SK-N-MC (cell line): Measurements from ENCODE around the gene SOX5.

ENCODE experiments used
- DNase-seq: peaks from one replicate; pipeline ENCODE4 v3.0.0-alpha.2; 2011; ENCODE audit warnings: low read depth, low spot score
- H3K27ac ChIP-seq: fragments of 200-600 bp; sonication (generic); 2 replicates; pipeline ENCODE4 v1.5.1; 2016; ENCODE audit warnings: mixed run types
- H3K36me3 ChIP-seq: fragments of 200-600 bp; sonication (generic); 2 replicates; pipeline ENCODE4 v1.6.1; 2017; ENCODE audit warnings: antibody characterized with exemption, low read length, mixed read lengths; ENCODE audit not compliant: insufficient read depth
- H3K4me3 ChIP-seq: fragments of 200-600 bp; sonication (generic); 2 replicates; pipeline ENCODE4 v1.5.1; 2016
- H3K9ac ChIP-seq: fragments of 200-600 bp; sonication (generic); 2 replicates; pipeline ENCODE4 v1.8.0; 2017; ENCODE audit warnings: mixed run types, mixed read lengths; ENCODE audit not compliant: insufficient read length
- H3K9me3 ChIP-seq: fragments of 200-600 bp; sonication (generic); 2 replicates; pipeline ENCODE4 v1.6.1; 2017; ENCODE audit warnings: low read depth, mild to moderate bottlenecking, antibody characterized with exemption, low read length, moderate library complexity, mixed read lengths
- EZH2 ChIP-seq: fragments of 200-600 bp; sonication (generic); IDR thresholded peaks from one replicate; pipeline ENCODE4 v1.6.1; 2017; ENCODE audit warnings: antibody characterized with exemption
- FOXP2 ChIP-seq: optimal IDR thresholded peaks from 2 replicates; pipeline ENCODE3; 2011; ENCODE audit warnings: mild to moderate bottlenecking, moderate library complexity; ENCODE audit not compliant: insufficient read depth; ENCODE audit errors: extremely low read length, control extremely low read depth
- POLR2AphosphoS5 ChIP-seq: IDR thresholded peaks from 2 replicates; pipeline ENCODE4 v1.6.1; 2012; ENCODE audit warnings: mild to moderate bottlenecking, low read depth, low read length, borderline replicate concordance

The SOX5 gene

DNA sequence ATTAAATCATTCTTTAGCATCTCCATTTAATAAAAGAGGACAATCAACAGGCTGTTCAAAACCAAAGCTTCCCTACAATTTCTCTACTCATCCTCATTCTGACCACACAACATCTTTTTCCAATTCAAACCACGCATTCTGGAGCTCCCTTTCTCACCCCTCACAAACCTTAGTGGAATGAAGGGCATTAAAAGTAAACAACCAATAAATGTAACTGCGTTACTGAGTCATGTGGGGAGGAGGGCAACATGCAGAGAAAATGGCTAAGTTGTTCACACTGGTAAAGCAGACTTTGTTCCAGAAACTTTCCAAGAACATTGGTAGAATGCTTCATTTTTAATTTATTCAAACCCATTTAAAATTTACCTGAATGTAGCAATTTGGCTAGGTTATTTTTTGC lies 19.6 kb downstream of the SOX5 start:
- no peaks in the 10 kb centered on the region for H3K9me3 ChIP-seq
- no peaks in the 10 kb centered on the region for H3K36me3 ChIP-seq
- H3K4me3 ChIP-seq, result no peak overlapping the region
- TF ChIP-seq EZH2 (no peak), FOXP2 (no peak), POLR2AphosphoS5 (no peak)
- no peak for DNase-seq
- H3K27ac ChIP-seq, result no peak overlapping the region
- no peak overlapping the region for H3K9ac ChIP-seq

DNA sequence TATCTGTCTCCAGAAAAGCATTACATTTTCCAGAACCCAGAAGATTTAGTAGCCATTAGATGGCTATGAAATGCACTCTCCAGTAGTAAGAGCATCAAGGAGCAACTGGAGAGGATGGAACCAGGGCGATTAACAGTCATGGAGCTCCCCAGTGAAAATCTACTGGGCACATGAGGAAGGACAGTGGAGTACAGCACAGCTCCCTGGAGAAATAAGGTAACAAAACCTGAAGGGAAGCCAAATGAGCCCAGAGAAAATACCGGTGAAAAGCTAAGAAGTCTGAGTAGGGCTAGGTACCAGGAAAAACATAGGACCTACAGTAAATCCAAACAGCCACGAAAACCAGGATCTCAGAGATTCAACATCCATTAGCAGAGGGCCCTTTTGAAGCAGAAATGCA lies 21.6 kb downstream of the SOX5 start:
- TF ChIP-seq FOXP2 (no peak), EZH2 (no peak), POLR2AphosphoS5 (no peak)
- no peaks in the 10 kb centered on the region for H3K36me3 ChIP-seq
- DNase-seq, result no peak
- H3K27ac ChIP-seq, result no peak overlapping the region
- H3K9ac ChIP-seq, result no peak overlapping the region
- no peaks in the 10 kb centered on the region for H3K9me3 ChIP-seq
- no peak overlapping the region for H3K4me3 ChIP-seq

DNA sequence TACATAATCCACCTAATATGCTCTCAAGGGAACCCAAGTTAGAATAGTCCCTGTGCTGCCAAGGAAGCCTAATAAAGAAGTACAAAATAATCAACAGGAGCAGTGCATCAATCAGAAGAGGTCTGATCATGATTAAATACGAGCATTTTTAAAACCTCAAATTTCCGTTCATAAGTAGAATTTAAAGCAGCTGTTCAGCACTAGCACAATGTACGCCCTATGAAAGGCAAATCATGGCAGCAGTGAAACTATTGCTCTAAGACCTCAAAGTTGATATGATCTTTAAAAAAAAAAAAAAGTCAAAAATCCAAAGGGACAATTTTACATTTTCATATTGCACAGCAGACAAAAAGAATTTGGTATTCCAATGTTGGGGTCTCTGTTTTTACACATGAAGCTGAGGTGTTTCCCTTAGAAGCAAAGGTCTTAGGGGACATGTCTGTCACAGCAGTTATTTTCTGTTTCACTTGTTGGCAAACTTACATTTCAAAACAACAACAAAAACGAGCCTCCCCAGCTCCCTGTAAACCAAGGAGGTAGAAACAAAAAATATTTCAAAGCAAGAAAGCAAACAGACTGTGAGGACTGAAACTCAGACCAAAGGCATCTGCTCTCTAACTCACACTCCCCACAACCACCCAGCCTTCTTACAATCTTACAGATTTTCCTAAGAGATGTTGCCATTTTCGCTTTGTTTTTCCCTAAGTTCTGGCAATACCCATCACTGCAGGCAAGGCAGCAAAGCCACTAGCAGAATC lies 28.2 kb downstream of the SOX5 start:
- Histone ChIP-seq H3K9me3 (no peaks in the 10 kb centered on the region), H3K27ac (no peak overlapping the region), H3K4me3 (no peak overlapping the region), H3K36me3 (no peaks in the 10 kb centered on the region), H3K9ac (no peak overlapping the region)
- no peak for DNase-seq
- TF ChIP-seq POLR2AphosphoS5 (no peak), EZH2 (no peak), FOXP2 (no peak)

DNA sequence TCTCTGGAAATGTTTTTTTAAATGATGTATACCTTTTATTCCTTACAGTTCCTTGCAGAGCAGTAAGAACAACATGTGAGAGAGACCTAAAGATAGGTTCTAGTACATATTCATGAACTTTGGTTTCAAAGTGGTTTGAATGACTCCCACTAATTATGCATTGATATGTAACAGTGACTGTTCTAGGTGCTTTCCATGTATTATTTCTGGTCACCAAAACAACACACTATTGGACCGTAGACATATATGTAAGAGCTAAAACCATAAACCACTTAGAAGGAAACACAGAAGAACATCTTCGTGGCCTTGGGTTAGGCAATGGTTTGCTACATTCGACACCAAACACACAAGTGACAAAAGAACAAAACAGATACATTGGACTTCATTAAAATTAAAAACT lies 37.9 kb downstream of the SOX5 start:
- Histone ChIP-seq H3K9ac (no peak overlapping the region), H3K27ac (no peak overlapping the region), H3K36me3 (no peaks in the 10 kb centered on the region), H3K4me3 (no peak overlapping the region), H3K9me3 (no peaks in the 10 kb centered on the region)
- no peak for DNase-seq
- no peak for TF ChIP-seq EZH2
- no peak for TF ChIP-seq FOXP2

DNA sequence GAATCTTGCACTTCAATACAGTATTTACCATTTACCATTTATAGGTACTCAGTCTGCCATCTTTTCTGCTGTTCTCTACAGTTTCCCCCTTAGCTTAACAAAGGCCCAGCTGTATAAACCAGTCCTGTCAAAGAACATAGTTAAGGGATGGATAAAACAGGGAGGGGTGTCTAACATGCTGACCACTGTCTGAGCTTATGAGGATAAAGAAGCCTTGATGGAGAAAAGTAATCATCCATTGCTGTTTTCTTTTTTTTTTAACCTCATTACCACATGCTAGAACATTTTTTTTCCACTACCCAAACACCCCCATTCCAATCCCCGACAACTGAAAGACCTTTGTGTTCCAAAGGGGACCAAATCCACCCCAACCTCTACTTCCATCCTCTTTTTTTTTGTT lies 39.9 kb downstream of the SOX5 start:
- H3K4me3 ChIP-seq, result no peak overlapping the region
- DNase-seq, result no peak
- TF ChIP-seq EZH2 (no peak), FOXP2 (no peak), POLR2AphosphoS5 (no peak)
- no peak overlapping the region for H3K9ac ChIP-seq
- H3K36me3 ChIP-seq, result no peaks in the 10 kb centered on the region
- H3K9me3 ChIP-seq, result no peaks in the 10 kb centered on the region
- H3K27ac ChIP-seq, result no peak overlapping the region

DNA sequence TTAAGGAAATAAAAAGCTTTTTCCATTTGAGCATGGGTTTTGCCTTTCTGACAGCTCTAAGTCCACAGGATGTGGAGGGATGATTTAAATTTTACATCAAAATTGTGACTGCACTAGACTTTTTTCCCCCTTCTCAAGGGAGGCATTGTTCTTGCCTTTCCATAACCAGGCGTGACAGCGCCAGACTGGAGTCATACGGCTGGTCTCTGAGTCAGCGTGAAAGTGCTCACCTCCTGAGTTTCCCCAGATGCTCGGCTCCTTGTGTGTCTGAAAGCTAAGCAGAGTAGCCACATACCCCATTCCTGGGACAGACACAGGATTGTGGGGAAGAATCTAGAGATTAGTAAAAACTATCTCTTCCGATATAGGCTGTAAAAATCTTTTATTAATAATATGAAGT lies 43.1 kb downstream of the SOX5 start:
- DNase-seq, result no peak
- H3K4me3 ChIP-seq, result no peak overlapping the region
- no peak overlapping the region for H3K9ac ChIP-seq
- no peak overlapping the region for H3K27ac ChIP-seq
- TF ChIP-seq FOXP2 (no peak), EZH2 (no peak), POLR2AphosphoS5 (no peak)
- no peaks in the 10 kb centered on the region for H3K9me3 ChIP-seq
- H3K36me3 ChIP-seq, result no peaks in the 10 kb centered on the region

DNA sequence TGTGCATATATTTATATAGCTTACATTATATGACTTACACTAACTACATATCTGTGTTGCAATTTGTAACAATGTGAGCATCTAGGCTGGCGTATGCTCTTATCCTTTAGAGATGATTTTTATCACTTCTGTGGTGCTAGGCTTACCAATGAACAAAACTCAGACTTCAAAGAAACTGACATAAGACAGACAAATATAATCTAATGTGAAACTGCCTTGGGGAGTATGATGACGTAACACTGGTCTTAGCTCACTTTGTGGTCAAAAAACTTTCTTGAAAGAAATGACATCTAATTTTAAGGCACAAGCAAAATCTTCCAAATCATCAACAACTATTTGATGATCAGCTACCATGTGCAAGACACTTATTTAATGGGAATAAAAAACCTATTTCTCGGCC lies 50.0 kb downstream of the SOX5 start:
- TF ChIP-seq FOXP2 (no peak), EZH2 (no peak), POLR2AphosphoS5 (no peak)
- no peak for DNase-seq
- Histone ChIP-seq H3K36me3 (no peaks in the 10 kb centered on the region), H3K4me3 (no peak overlapping the region), H3K27ac (no peak overlapping the region), H3K9me3 (no peaks in the 10 kb centered on the region), H3K9ac (no peak overlapping the region)

DNA sequence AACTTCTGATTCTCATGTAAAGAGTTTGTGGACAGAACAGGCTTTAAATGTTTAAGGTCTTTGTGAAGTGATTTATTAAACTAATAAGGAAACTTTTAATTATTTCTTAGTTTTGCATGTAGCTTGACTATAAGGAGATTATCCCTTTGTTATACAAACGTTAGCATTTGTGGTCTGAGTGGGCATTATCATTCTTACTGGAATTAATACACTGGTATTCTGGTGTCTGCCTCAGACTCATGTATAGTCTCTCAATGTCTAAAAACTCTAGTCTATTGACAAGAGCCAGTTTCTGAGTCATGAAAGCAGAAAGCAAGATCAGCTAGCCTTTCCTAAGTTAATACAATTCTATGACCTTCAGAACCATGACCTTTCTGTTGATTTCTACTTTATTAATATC lies 51.3 kb downstream of the SOX5 start:
- Histone ChIP-seq H3K9ac (no peak overlapping the region), H3K9me3 (no peaks in the 10 kb centered on the region), H3K4me3 (no peak overlapping the region), H3K27ac (no peak overlapping the region), H3K36me3 (no peaks in the 10 kb centered on the region)
- no peak for DNase-seq
- TF ChIP-seq EZH2 (no peak), FOXP2 (no peak), POLR2AphosphoS5 (no peak)

DNA sequence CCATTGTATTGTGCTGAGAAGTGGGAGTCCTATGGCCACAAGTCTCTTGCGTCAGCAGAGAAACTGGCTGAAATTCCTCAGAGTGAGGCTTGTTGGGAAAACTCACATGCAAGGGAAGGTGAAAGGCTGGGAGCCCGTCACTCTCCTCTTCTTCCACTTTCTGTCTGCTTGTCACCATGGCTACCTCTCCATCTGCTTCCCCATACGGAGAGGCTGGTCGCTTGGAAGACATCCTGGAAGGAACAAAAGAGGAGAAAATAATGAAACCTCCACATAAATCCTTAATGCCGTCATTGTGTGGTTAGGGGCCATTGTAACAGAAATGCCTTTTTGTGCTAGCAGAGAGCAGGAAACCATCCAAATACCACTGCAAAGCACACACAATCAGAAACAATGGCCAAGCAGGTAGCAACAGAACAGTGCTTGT lies 53.7 kb downstream of the SOX5 start:
- no peak overlapping the region for H3K9ac ChIP-seq
- no peak for DNase-seq

More for the DNA sequence above, 53.7 kb downstream of the SOX5 start:
- Histone ChIP-seq H3K27ac (no peak overlapping the region), H3K36me3 (no peaks in the 10 kb centered on the region), H3K9me3 (no peaks in the 10 kb centered on the region), H3K4me3 (no peak overlapping the region)
- TF ChIP-seq POLR2AphosphoS5 (no peak), FOXP2 (no peak), EZH2 (no peak)
